UCSD-AML1 (cell line): Measurements from ENCODE around the gene ABTB1.
A peak's percentile ranks its signal among the peaks of the same experiment; 100 is the strongest.

Experiments
- DNase-seq: peaks from one replicate; lab custom pipeline; 2025; ENCODE audit not compliant: unreplicated experiment; lab: John Stamatoyannopoulos, UW

Gene ABTB1

DNA sequence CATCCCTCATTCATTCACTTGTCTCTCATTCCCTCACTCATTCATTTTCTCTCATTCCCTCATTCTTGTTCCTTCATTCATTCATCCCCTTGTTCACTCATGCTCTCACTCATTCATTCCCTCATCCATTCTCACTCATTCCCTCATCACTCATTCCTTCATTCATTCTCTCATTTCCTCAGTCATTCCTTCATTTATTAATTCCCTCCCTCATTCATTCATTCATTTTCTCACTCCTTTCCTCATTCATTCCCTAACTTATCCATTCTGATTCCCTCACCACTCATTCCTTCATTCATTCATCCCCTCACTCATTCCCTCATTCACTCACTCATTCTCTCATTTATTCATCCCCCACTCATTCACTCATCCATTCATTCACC, 13.8 kb downstream of the ABTB1 start:
- DNase-seq: no peak

DNA sequence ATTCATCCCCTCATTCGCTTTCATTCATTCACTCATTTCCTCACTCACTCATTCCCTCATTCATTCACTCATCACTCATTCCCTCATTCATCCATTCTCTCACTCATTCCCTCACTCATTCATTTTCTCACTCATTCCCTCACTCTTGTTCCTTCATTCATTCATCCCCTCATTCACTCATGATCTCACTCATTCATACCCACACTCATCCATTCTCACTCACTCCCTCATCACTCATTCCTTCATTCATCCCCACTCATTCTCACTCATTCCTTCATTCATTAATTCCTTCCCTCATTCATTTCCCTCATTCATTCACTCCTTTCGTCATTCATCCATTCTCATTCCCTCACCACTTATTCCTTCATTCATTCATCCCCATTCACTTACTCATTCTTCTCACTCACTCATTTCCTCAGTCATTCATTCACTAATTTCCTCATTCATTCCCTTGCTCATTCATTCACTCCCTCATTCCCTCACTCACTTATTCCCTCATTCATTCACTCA, 14.5 kb downstream of the ABTB1 start:
- no peak for DNase-seq

DNA sequence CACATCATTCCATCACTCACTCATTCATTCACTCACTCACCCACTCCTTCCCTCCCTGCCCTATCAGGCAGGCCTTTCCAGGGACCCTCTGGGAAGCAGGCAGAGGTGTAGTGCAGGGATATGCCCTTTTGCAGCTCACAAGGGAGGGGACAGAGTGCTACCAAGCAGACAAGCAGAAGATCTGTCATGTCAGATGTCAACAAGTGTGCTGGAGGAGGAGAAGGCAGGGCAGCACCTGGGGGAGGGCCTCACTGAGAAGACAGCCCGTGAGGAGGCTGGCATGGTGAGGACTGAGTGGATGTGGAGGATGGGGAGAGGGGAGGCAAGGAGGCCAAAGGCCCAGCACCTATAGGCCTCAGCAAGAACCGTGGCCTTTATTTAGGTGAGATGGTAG, 15.3 kb downstream of the ABTB1 start:
- no peak for DNase-seq

GRCh38 chr3:127688416-127689265, 15.9 kb downstream of the ABTB1 start:
- no peak for DNase-seq

- no peak for DNase-seq
Observed at GRCh38 chr3:127689266-127689860, 16.6 kb downstream of the ABTB1 start.

DNA sequence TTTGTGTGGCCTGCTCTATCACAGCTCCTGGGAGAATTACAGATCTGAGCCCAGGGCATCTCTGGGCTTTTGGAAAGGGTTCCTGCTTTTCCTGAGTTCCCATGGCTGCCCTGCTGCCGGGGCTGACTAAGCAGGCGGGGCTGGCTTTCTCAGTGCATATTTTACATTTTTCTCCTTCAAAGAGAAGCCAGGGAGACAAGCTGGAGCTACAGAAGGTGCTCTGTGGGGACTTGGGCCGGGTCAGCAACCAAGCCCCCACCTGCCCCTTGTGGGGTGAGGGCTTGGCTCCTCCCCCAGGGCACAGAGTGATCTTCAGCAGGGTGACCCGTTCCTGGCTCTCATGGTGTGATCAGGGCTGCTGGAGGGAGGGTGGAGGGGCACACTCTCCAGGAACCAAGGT, 17.4 kb downstream of the ABTB1 start:
- no peak for DNase-seq

GRCh38 chr3:127690823-127691452, 18.2 kb downstream of the ABTB1 start:
- DNase-seq: peak; percentile 62

GRCh38 chr3:127691489-127691888, 18.7 kb downstream of the ABTB1 start:
- no peak for DNase-seq

GRCh38 chr3:127691974-127692373, 19.2 kb downstream of the ABTB1 start:
- DNase-seq: no peak

DNA sequence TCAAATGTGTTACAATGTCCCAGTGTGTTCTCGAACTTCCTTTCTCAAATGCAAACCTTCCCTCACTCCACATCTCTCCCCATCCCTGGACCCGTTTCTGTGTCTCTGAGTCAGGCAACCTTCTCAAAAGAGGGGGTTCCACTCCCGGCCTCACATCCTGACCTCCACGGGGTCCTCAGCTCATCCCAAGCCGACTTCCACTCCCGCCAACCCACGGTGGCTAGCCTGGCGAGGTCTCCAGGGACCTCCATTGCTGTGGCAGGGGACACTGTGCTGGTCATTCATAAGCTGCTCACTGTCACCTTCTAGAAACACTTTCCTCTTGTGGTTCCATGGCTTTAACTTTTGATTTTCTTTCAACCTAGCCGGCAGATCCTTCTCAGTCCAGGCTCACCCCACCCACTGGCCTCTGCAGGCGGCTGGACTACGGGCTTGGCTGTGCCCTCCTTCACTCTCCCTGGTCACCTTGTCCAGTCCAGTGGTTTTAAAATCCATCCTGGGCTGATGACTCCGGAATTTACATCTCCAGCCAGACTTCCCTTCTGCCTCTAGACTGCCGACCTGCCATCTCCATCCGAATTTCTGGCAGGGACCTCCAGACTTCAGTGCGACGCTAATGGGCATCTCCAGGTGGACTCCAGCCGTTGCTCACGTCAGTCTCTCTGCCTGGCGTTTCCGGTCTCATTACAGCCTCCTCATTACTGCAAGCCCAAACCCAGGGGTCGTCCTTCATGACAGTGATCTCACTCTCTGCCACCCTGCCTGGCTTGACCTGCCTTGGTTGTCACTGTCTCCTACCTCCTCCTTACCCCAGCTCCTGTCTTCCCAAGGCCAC, 20.0 kb downstream of the ABTB1 start:
- no peak for DNase-seq

DNA sequence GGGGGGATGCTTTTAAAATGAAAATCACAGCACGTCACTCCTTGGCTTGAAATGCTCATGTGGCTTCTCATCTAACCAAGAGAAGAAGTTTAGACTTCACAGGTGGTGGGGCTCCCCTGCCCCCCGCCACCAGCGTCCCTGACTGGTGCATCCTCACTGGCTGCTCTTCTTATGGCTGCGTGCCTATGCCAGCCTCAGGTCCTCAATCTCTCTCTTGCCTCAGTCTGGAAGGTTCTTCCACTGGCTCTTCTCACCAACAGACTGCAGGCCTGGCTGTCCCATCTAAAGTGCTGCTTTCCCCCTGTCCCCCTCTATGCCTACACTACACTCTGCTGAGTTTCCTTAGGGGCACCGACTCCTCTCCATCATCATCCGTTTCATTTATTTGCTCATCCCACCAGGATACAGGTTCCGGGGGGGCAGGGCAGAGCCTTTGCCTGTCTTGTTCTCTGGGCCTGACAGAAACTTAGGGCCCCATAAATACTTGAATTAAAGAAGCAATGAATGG, 20.6 kb downstream of the ABTB1 start:
- no peak for DNase-seq

DNA sequence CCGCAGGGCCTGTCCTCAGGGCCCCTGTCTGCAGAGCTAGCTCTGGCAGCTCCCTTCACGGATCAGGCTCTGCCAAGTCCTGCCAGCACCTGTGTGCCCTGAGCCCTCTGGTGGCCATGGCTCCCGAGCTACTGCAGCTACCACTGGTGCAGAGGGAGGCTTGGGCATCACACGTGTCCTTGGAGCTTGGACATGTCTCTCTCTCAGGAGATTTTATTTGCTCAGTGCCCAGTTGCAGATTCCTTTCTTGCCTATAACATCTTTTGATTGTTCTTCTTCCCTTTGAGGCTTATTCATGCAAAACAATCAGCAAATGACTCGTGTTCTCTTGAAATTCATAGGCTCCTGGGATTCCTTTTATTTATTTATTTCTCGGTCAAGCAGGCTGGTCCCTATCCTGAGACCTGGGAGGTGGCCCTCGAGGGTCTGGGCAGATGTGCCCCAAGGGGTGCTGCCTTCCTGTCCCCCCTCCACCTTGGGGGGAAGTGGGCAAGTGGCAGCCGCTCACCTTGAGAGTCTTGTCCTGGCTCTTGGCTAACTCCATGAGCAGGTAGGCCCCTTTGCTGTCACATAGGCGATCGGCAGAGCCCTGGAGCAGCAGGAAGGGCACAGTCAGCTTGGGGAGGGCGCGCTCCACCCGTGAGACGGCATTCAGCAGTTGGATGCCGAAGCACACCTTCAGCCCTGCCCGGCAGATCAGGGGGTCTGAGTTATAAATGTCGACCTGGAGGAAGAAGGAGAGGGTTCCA, 21.9 kb downstream of the ABTB1 start:
- peak; percentile 73 for DNase-seq

GRCh38 chr3:127697551-127698240, 24.9 kb downstream of the ABTB1 start:
- peak; percentile 46 for DNase-seq

DNA sequence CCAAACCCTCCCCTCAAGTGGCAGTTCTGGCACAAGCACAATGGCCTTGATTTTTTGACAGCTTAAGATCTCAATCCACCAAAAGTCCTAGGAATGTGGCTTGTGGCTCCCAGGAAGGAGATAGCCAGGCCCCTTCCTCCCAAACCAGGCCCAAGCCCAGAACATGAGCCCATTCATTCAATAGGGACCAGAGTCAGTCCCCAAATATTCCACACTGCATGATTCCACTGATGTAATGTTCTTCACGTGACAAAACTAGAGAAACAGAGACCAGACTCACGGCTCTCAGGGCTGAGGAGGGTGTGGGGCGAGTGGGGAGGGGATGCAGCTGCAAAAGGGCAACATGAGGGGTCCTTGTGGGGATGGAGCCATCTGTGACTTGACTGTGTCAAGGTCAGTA, 25.5 kb downstream of the ABTB1 start:
- no peak for DNase-seq

DNA sequence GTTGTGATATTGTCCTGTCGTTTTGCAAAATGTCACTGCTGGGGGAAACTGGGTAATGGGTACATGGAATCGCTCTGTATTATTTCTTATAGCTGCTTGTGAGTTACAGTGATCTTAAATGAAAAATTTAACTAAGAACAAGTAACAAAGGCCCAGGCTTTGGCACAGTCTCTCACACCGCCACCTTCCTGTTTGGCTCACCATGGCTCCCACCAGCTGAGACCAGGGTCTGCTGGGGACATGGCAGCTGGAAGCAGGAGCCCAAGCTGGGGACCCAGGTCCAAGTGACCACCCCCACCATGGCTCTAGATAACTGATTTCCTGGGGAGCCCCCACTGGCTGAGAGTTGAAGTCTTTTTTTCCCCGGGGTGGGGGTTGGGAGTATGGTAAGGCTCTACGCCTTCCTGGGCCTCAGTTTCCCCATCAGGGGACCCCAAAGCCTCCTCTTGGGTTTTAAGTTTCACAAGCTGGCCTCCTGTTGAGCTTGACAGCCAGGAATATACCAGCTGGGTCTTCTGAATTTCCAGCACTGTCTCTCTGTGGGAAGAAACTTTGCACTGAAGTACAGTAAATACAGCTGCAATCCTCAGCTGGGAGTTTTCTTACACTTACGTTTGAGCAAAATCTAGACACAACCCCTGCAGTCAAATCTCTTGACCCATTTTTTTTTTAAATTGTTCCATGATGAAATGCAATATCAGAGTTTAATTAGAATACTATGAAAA, 26.1 kb downstream of the ABTB1 start:
- DNase-seq: no peak

DNA sequence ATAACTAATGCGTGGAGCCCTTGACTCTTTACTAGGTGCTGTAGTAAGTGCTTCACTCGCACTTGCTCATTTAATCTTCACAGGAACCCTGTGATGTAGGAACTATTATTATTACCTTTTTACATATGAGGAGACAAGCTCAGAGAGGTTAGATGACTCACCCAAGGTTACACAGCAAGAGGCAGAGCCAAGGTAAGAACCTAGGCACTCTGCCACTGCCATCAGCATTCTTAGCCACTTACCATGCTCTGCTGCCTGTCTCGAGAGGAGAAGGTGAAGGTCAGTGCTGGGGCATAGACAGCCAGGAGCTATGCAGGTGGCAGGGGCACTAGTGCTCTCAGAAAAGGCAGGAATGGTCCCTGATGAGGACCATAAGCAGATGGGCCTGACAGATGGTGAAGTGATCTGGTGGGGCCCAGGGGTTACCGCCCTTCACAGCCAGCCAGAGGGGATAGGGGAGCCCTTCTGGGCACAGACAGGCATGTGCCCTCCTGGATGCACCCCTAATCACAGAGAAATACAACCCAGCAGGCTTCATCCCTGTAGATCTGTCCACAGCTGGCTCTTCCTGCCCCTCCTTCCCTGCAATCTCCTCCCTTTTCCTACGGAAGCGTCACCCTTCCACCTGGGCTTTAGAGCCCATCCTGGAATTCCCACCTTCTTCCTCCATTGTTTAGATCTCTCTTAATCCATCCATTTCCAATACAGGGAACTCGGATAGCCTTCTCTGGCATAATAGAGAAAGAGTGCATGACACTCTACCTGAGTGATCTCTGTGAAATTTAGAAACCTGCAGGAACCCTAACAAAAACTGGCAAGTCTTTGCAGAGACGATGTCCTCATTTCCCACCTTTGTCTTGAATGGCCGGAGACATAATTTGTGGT, 26.9 kb downstream of the ABTB1 start:
- DNase-seq: no peak

DNA sequence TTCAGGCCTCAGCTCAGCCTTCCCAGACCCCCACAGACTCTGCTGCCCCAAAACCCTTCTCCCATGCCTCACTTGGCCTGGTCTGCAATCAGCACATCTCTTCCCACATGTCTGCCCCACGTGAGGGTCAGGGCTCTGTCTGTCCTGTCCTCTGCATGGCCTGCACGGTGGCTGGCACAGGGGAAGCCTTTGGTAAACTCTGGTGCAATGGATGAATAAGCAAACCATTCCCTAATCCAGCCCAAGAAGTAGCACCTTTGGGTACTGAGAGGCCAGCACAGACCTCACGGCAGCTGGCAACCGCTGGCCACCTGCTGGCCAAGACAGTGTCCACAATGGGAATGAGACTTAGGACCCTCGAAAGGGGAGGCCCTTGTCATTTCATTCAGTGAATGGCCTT, 27.7 kb downstream of the ABTB1 start:
- DNase-seq: no peak

- no peak for DNase-seq
Observed at GRCh38 chr3:127701280-127701911, 28.6 kb downstream of the ABTB1 start.
